Hepatocyte (in vitro differentiated cells): ENCODE results near the gene SRGAP2B. TPM values are rescaled to one million over a fixed set of nuclear protein-coding genes. Genes with fewer than 3 reads are reported as not detected.
"Not testable (repeated sequence)": the region's sequence is repeated elsewhere in the genome, so short reads cannot be mapped to it uniquely, and the experiment has no call there.

Experiments used
- DNase-seq: peaks from one replicate; pipeline ENCODE4 v3.0.0-alpha.2; 2016; ENCODE audit warnings: low spot score
- H2AFZ ChIP-seq: fragments of 200-600 bp; sonication (generic); 2 replicates; pipeline ENCODE4 v1.6.0; 2016; ENCODE audit warnings: antibody characterized with exemption, mild to moderate bottlenecking
- H3K27ac ChIP-seq: fragments of 200-600 bp; sonication (generic); 2 replicates; pipeline ENCODE4 v1.5.1; 2016; ENCODE audit warnings: mild to moderate bottlenecking
- H3K27me3 ChIP-seq: fragments of 200-600 bp; sonication (generic); 2 replicates; pipeline ENCODE4 v1.6.1; 2016
- H3K36me3 ChIP-seq: fragments of 200-600 bp; sonication (generic); replicated peaks from 2 replicates; pipeline ENCODE4 v1.5.1; 2016; ENCODE audit warnings: low read depth; ENCODE audit not compliant: insufficient read depth
- H3K4me1 ChIP-seq: fragments of 200-600 bp; sonication (generic); 2 replicates; pipeline ENCODE4 v1.5.1; 2016; ENCODE audit warnings: mild to moderate bottlenecking, moderate library complexity; ENCODE audit not compliant: insufficient read depth
- H3K4me2 ChIP-seq: fragments of 200-600 bp; sonication (generic); 2 replicates; pipeline ENCODE4 v1.6.0; 2016
- H3K4me3 ChIP-seq: fragments of 200-600 bp; sonication (generic); 2 replicates; pipeline ENCODE4 v1.5.1; 2016; ENCODE audit warnings: mild to moderate bottlenecking
- H3K79me2 ChIP-seq: fragments of 200-600 bp; sonication (generic); 2 replicates; pipeline ENCODE4 v1.6.0; 2017; ENCODE audit warnings: mild to moderate bottlenecking
- H3K9me2 ChIP-seq: fragments of 200-600 bp; sonication (generic); replicated peaks from 2 replicates; pipeline ENCODE4 v1.6.0; 2017; ENCODE audit warnings: mild to moderate bottlenecking; ENCODE audit not compliant: insufficient read depth
- H3K9me3 ChIP-seq: fragments of 200-600 bp; sonication (generic); 2 replicates; pipeline ENCODE4 v1.5.1; 2016; ENCODE audit warnings: low read depth, mild to moderate bottlenecking
- H4K20me1 ChIP-seq: fragments of 200-600 bp; sonication (generic); 2 replicates; pipeline ENCODE4 v1.6.0; 2016; ENCODE audit warnings: mild to moderate bottlenecking; ENCODE audit not compliant: insufficient read depth, poor library complexity, severe bottlenecking
- WGBS: methylation state at CpG from one replicate; pipeline ENCODE4 v1.1.6; 2016; ENCODE audit warnings: low lambda C conversion rate; ENCODE audit errors: missing lambda C conversion rate; 5-methylcytosine and 5-hydroxymethylcytosine counted together
- polyA plus RNA-seq: library from polyadenylated mRNA; unstranded; fragments of >200 nt; fragmentation: Nextera tagmentation; extraction: Ambion mirVana; gene quantifications from 2 replicates; pipeline ENCODE4 v1.2.1, GENCODE V29; 2016
- total RNA-seq: library from RNA; depleted of rRNA; stranded (reverse); fragments of >200 nt; gene quantifications from 2 replicates; pipeline ENCODE4 v1.2.3, GENCODE V29; 2014

The SRGAP2B gene
- total and polyA plus RNA-seq, 2 experiments from 2014 or later, result 7.1 to 9.0 TPM

DNA sequence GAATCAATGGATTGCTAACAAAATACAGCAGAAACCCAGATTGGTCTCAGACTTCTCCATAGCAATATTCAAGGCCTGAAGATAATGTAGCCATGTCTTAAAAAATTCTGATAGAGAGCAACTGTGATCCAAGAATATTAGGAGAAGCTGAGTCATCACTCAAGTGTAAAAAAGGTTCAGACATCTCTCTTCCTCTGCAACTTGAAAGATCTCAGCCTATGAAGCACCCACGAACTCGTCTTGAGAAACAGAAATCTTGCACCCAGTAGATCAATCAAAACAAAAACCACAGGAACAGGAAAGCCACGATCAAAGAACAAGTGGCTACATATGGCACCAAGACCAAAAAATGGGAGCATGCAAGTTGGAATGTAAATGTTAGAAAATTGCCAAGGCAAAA, 85.2 kb downstream of the SRGAP2B start:
- not testable (repeated sequence) for H3K4me1 ChIP-seq, H4K20me1 ChIP-seq, H3K4me2 ChIP-seq, H3K79me2 ChIP-seq, H3K27ac ChIP-seq, H3K4me3 ChIP-seq, H2AFZ ChIP-seq, H3K36me3 ChIP-seq, H3K27me3 ChIP-seq, H3K9me2 ChIP-seq, H3K9me3 ChIP-seq, DNase-seq
- WGBS, result 63% methylated on average over 3 of the region's 3 CpGs

DNA sequence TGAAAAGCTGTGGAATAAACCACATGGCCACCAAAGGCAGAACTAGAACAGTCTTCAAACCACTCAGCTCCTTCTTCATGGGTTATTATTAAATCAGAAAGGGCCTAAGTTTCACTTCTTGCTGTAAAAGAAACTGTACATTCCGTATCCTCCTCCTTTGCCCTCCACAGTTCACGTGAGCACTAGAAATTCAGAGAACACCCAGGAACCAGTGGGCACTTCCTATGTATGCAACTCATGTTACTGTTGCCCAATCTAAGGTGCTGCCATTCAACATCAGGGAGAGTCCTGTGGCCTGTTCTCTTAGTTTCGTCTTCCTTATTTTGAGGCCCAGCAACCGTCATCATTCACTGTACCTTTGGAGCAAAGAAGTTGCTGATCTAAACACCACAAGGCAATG, 86.7 kb downstream of the SRGAP2B start:
- DNase-seq, H3K27me3 ChIP-seq, H3K27ac ChIP-seq, H3K36me3 ChIP-seq, H3K9me2 ChIP-seq, H3K4me2 ChIP-seq, H3K4me1 ChIP-seq, H3K4me3 ChIP-seq, H3K79me2 ChIP-seq, H2AFZ ChIP-seq, H4K20me1 ChIP-seq, H3K9me3 ChIP-seq: not testable (repeated sequence)
- WGBS, result no CpG with 5 or more reads among the region's 4 CpGs

DNA sequence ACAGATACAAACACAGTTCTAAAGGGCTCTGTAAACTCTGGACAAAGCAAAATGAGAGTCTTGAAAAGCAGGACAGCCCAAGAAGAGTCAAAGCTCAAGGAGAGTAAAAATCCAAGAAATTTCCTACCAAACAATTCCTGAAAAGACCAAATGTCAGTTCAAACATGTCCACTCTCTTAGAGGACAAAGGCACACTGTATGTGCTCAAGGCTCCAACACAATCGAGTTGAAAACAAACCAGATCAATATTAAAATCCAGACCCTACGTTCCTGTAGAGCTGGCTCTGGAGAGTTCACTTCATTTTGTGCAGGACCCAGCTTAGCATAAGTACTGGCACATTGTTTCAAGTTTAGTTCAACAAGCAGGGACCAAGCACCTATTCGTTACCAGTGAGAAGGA, 90.0 kb downstream of the SRGAP2B start:
- H3K27me3 ChIP-seq, H3K27ac ChIP-seq, H3K4me1 ChIP-seq, DNase-seq, H3K9me2 ChIP-seq, H3K4me2 ChIP-seq, H3K9me3 ChIP-seq, H3K36me3 ChIP-seq, H2AFZ ChIP-seq, H4K20me1 ChIP-seq, H3K79me2 ChIP-seq, H3K4me3 ChIP-seq: not testable (repeated sequence)
- WGBS, result 59% methylated on average over 2 of the region's 3 CpGs

DNA sequence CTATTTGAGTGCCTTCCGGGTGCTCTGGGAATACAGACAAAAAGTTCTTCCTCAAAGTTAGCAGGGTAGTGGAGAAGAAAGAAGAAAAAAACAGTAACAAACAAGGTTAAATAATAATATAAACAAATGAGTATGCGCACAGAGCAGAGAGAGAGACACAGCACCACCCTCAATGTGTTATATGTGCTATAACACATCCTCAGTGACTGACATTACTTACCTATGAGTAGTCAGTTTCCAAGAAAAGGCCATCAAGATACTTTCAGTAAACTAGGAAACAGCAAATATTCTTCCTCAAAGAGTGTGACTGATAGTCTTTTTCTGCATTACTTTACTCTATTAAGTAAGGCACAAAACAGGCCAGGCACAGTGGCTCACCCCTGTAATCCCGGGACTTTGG, 93.7 kb downstream of the SRGAP2B start:
- H3K79me2 ChIP-seq, H3K4me3 ChIP-seq, H3K9me2 ChIP-seq, H3K4me1 ChIP-seq, H3K36me3 ChIP-seq, H4K20me1 ChIP-seq, H3K9me3 ChIP-seq, H3K4me2 ChIP-seq, H3K27me3 ChIP-seq, H3K27ac ChIP-seq, H2AFZ ChIP-seq, DNase-seq: not testable (repeated sequence)
- WGBS, result 80% methylated on average over 3 of the region's 3 CpGs

DNA sequence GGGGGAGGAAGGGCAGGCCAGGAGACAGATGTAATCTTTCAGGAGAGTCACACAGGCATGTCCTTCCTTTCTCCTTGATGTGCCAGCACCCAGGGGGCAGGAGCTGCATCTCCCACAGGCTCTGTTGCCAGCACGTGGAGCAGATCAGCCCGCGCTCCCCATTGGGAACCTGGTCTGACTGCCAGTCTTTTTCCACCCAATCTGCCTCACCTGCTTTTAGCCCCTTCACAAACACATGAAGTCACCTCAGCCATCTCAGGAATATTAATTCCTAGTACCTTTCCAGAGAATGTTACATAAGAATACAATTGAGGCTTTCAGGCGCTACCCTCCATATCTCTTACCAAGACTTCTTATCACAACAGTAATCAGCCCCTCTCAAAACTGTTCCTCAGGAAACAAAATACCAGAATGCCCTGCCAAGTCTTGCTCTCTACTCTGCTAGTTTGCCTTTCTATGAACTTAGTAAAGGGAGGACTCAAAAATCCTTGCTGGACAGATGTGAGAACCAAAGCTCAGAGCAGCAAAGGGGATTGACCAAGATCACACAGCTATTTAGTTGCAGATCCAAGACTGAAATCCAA, 94.3 kb downstream of the SRGAP2B start:
- not testable (repeated sequence) for H3K4me3 ChIP-seq, H3K27me3 ChIP-seq, H3K36me3 ChIP-seq, H4K20me1 ChIP-seq, H3K4me2 ChIP-seq, H3K4me1 ChIP-seq, H2AFZ ChIP-seq, H3K79me2 ChIP-seq, H3K27ac ChIP-seq, DNase-seq, H3K9me2 ChIP-seq, H3K9me3 ChIP-seq
- 76% methylated on average over 4 of the region's 4 CpGs for WGBS

DNA sequence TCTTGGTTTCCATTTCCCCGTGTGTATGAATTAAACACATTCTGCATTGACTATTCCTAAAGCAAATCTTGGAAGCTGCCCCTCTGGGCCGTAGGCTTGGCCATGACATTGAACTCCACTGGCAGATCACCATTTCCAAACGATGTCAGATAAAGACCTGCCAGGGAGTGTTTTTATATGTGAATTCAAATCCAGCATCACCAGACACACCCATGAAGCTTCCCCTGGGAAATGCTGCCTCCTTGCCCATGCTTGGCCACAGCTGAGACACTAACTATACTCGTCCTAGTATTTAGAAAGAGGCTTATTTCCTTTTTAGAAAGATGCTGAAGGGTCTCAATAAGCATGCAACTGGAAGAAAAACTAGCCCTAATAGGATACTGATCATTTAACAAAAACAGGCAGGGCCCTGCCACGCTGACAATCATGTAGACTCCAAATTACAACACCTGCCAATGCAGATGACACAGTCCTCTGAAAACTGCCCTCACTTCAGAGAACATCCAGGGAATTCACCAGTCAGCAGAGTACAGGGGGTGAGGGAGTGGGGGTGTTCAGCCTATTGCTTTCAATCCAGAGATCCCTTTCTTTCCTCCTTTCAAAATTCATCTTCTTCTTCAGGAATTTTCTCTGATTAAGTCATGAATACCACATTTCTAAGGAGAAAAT, 94.9 kb downstream of the SRGAP2B start:
- no CpG with 5 or more reads among the region's 5 CpGs for WGBS
- not testable (repeated sequence) for DNase-seq, H3K4me2 ChIP-seq, H3K9me2 ChIP-seq, H3K79me2 ChIP-seq, H3K4me1 ChIP-seq, H3K27me3 ChIP-seq, H2AFZ ChIP-seq, H3K4me3 ChIP-seq, H3K27ac ChIP-seq, H3K9me3 ChIP-seq, H4K20me1 ChIP-seq, H3K36me3 ChIP-seq

DNA sequence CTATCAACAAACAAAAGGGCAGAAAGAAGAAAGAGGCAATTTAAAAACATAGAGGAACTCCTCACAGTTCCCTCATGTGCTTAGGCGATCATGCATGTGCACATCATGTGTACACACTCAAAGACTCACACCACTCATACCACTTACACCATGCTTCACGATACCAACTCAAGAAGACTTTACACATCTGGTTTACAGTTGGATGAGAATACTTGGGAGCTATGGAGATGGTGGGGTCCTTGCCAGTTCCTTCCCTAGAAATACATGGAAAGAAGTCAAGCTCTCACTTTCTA, 96.2 kb downstream of the SRGAP2B start:
- DNase-seq, result not testable (repeated sequence)
- 100% methylated on average over 2 of the region's 2 CpGs for WGBS

DNA sequence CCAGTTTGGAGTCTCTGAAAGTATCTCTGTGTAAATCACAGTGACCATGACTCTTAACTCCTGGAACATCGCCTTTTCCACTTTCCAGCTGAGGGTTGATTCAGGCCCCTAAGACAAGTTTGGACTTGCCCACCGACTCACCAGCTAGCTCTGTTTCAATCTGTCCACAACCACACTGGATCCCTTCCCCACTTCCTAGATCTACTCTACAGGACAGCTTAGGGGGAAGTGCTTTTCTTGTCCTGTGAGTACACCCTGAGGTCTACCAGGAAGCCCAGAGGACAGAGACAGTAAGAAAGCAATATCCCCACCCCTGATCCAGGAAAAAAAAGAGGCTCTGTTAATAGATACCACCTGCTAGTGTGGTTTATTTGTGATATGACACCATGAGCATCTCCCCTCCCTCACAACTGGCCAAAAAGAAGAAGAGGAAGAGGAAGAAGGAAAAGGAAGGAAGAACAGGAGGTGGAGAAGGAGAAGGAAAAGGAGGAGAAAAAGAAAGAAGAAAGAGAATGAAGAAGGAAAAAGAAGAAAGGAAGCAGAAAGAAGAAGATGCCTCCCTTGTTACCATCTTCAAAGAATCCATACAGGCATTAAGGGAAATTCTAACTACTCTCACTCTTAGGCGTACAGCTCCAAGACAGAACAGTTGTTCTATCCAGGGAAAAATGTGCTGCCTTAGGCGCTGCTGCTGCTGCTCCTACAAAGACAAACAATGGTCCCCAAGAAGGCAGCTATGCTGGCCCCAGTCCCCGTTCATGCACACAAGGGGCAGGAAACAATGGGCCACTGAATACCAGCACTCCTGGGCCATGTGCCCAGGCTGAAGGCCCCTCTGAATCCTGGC, 96.8 kb downstream of the SRGAP2B start:
- H2AFZ ChIP-seq, H3K9me3 ChIP-seq, H3K36me3 ChIP-seq, H3K79me2 ChIP-seq, H4K20me1 ChIP-seq, H3K9me2 ChIP-seq, H3K4me3 ChIP-seq, H3K4me2 ChIP-seq, H3K27ac ChIP-seq, H3K27me3 ChIP-seq, H3K4me1 ChIP-seq, DNase-seq: not testable (repeated sequence)
- WGBS, result 82% methylated on average over 3 of the region's 5 CpGs

More for the DNA sequence above, 96.2 kb downstream of the SRGAP2B start:
- H3K79me2 ChIP-seq, H3K27me3 ChIP-seq, H3K27ac ChIP-seq, H3K4me1 ChIP-seq, H3K4me2 ChIP-seq, H3K9me2 ChIP-seq, H4K20me1 ChIP-seq, H3K4me3 ChIP-seq, H2AFZ ChIP-seq, H3K9me3 ChIP-seq, H3K36me3 ChIP-seq: not testable (repeated sequence)

DNA sequence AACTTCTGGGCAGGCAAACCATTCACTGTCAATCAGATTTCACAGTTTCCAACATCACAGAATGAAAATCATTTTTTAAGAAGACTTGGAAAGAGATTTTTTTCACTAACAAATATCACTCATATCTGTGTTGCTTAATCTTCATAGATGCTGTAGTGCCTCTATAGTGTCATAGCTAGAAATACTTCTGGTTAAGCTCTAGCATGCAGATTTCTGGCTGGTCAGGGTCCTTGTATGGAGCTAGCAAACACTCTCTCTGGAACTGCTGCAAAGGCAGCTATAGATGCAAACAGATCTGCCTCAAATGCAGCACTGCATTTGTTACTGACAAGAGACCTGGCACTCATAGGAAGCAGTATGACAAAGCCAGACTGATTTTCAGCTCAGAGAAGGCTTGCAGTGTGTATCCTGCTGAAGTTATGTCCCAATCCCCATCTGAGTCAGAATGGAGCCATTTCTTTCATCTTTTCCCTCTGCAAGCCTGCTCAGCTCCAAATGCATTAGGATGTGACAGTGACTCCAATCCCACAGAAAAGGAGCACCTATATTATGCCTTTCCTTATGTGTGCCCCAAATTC, 99.2 kb downstream of the SRGAP2B start:
- H3K9me2 ChIP-seq, H3K27ac ChIP-seq, H3K9me3 ChIP-seq, H2AFZ ChIP-seq, H3K4me1 ChIP-seq, H3K36me3 ChIP-seq, H3K79me2 ChIP-seq, H3K4me2 ChIP-seq, DNase-seq, H4K20me1 ChIP-seq, H3K4me3 ChIP-seq, H3K27me3 ChIP-seq: not testable (repeated sequence)
